ENCODE measurements around the gene GNPTG. TPM values are rescaled to one million over a fixed set of nuclear protein-coding genes. Genes with fewer than 3 reads are reported as not detected.

Gene GNPTG
- total RNA-seq, 1 experiment from 2014 or later, result 29.4 TPM

DNA sequence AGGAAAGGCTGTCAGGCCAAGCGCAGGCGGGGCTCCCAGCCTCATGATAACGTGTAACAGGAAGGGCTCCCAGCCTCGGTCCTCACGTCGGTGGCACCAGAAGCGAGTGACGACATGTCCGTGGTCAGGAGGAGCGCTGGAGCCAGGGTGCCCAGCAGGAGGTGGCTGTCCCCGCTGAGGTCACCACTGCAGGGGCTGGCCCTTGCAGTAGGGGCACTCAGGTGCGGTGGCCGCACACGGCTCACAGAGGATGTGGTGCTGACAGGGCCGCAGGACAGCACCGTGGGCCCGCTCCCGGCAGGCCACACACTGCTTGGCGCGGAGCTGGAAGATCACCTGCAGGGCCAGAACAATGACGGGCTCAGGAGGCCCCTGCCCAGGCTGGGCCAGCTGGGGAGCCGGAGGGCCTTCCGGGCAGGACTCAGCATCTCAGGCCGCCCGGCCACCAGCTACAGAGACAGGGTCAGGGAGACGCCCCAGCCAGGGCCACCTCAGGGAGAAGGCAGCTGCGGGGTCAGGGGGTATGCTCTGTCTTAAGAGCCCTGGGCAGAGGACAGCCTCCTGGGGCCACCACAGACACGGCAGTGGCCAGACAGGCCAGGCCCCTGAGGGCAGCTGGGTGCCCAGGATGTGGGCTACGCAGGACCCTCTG lies 14.5 kb downstream of the GNPTG start:
- H3K27me3 Mint-ChIP-seq (ENCODE audit: low read depth), result no peaks in the 10 kb centered on the region
- H3K36me3 Mint-ChIP-seq (ENCODE audit: insufficient read depth in 1 of 3, low read depth in 3 of 3), result peaks cover 16 to 46% (median 35%) of the 10 kb centered on the region in 3 experiments; a peak in 6 of 7 replicates
- H4K20me1 ChIP-seq (ENCODE audit: control insufficient read depth, insufficient read depth, insufficient read length), result no peaks in the 10 kb centered on the region
- no peak overlapping the region for H2BK120ac ChIP-seq (ENCODE audit: low read depth, low read length, poor library complexity, severe bottlenecking)
- H3K9ac ChIP-seq (ENCODE audit: extremely low read depth, insufficient read length, low read length), result no peak overlapping the region
- DNase-seq, result no peak
- no peak overlapping the region for H4K5ac ChIP-seq (ENCODE audit: insufficient read length, low read depth, low read length)
- no peaks in the 10 kb centered on the region for H3K79me1 ChIP-seq (ENCODE audit: insufficient read depth, low read depth, low read length, poor library complexity, severe bottlenecking)
- H2BK20ac ChIP-seq (ENCODE audit: low read depth, low read length, poor library complexity, severe bottlenecking), result no peak overlapping the region
- H3K4me1 Mint-ChIP-seq, result no peaks in the 10 kb centered on the region
- H2AFZ ChIP-seq (ENCODE audit: low read length), result no peak overlapping the region
- H2BK5ac ChIP-seq (ENCODE audit: insufficient read length, low read length), result no peak overlapping the region
- TF ChIP-seq, protein P1, sequence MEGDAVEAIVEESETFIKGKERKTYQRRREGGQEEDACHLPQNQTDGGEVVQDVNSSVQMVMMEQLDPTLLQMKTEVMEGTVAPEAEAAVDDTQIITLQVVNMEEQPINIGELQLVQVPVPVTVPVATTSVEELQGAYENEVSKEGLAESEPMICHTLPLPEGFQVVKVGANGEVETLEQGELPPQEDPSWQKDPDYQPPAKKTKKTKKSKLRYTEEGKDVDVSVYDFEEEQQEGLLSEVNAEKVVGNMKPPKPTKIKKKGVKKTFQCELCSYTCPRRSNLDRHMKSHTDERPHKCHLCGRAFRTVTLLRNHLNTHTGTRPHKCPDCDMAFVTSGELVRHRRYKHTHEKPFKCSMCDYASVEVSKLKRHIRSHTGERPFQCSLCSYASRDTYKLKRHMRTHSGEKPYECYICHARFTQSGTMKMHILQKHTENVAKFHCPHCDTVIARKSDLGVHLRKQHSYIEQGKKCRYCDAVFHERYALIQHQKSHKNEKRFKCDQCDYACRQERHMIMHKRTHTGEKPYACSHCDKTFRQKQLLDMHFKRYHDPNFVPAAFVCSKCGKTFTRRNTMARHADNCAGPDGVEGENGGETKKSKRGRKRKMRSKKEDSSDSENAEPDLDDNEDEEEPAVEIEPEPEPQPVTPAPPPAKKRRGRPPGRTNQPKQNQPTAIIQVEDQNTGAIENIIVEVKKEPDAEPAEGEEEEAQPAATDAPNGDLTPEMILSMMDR (conservative IDR thresholded peaks at IDR 0.05), result no peak
- no peak overlapping the region; a peak in 1 of 5 replicates for H3K4me3 Mint-ChIP-seq
- no peak overlapping the region for H2BK12ac ChIP-seq (ENCODE audit: insufficient read length, low read depth, low read length)
- no peaks in the 10 kb centered on the region for H3K27me3 ChIP-seq (ENCODE audit: insufficient read depth, low read length)
- no peak overlapping the region for H3K4ac ChIP-seq (ENCODE audit: low read depth, low read length)
- H2BK15ac ChIP-seq (ENCODE audit: low read depth, low read length), result no peak overlapping the region
- H4K8ac ChIP-seq (replicated peaks; ENCODE audit: insufficient read length, low read depth, low read length), result no peak overlapping the region
- H3K18ac ChIP-seq (ENCODE audit: insufficient read length, low read depth, low read length), result no peak overlapping the region
- no peak overlapping the region for H3T11ph ChIP-seq (ENCODE audit: low read length)
- H3K56ac ChIP-seq (ENCODE audit: insufficient read length, low read depth, low read length), result no peak overlapping the region
- H3K9me3 ChIP-seq (ENCODE audit: control insufficient read depth, low read depth, low read length), result no peaks in the 10 kb centered on the region
- H3K79me2 ChIP-seq (ENCODE audit: insufficient read depth, low read length), result 0 out of 2 replicates have a peak, but pooled peaks cover 2% of the 10 kb centered on the region
- WGBS (ENCODE audit: extremely low coverage, insufficient read length, low lambda C conversion rate), result no CpG with 5 or more reads among the region's 29 CpGs
- H3K27ac Mint-ChIP-seq, result no peak overlapping the region
- no peak overlapping the region for H3K27ac ChIP-seq (ENCODE audit: insufficient read length, low read depth, low read length)
- H3K9me3 Mint-ChIP-seq, result no peaks in the 10 kb centered on the region
- no peaks in the 10 kb centered on the region for H3K23me2 ChIP-seq (ENCODE audit: insufficient read length, low read depth, low read length, poor library complexity, severe bottlenecking)
- no peak overlapping the region for H4K91ac ChIP-seq (ENCODE audit: insufficient read length, low read depth, low read length)
- H3K4me1 ChIP-seq (ENCODE audit: insufficient read depth, low read length), result no peaks in the 10 kb centered on the region
- H3K23ac ChIP-seq (ENCODE audit: insufficient read length, low read depth, low read length), result no peak overlapping the region
- H3K14ac ChIP-seq (ENCODE audit: insufficient read depth, low read length), result no peak overlapping the region
- H2AK5ac ChIP-seq (ENCODE audit: insufficient read length, low read length), result no peak overlapping the region
- H3K4me2 ChIP-seq (ENCODE audit: insufficient read depth, insufficient read length, low read length), result no peak overlapping the region
